ENCODE measurements around the gene PIGQ. TPM values are rescaled to one million over a fixed set of nuclear protein-coding genes. Genes with fewer than 3 reads are reported as not detected.

The PIGQ gene
- total RNA-seq, 1 experiment from 2014 or later: 45.6 TPM

- H3K27ac Mint-ChIP-seq (ENCODE audit: low read depth, unreplicated experiment): no peak overlapping the region
- H3K9me3 Mint-ChIP-seq (ENCODE audit: unreplicated experiment): no peaks in the 10 kb centered on the region
- TF ChIP-seq CTCF (IDR thresholded peaks at IDR 0.05; ENCODE audit: unreplicated experiment): no peak
- H3K36me3 Mint-ChIP-seq (ENCODE audit: insufficient read depth, unreplicated experiment): peaks cover 11% of the 10 kb centered on the region
- intact Hi-C loops (cut with micrococcal nuclease): no loop called here
- ChIA-PET POLR2A (interaction anchor here (0.6 to 2.4 kb wide), 4 partner anchors 10 to 33 kb away, joined by 3 to 7 read pairs (median 4); no protein-coding TSS in a partner anchor), CTCF (interaction anchor here (1.0 to 1.4 kb wide), 3 partner anchors 14 to 18 kb away, joined by 3 to 4 read pairs (median 4); no protein-coding TSS in a partner anchor)
- peaks cover 15% of the 10 kb centered on the region for H3K4me1 Mint-ChIP-seq (ENCODE audit: insufficient read depth, unreplicated experiment)
- no peaks in the 10 kb centered on the region for H3K27me3 Mint-ChIP-seq (ENCODE audit: insufficient read depth, unreplicated experiment)
- no peak for DNase-seq (ENCODE audit: unreplicated experiment)
- no peak overlapping the region for H3K4me3 Mint-ChIP-seq (ENCODE audit: unreplicated experiment)
- BruUV-seq (replicated peaks): no TSS peak
Observed at GRCh38 chr16:609984-610383, 40.2 kb downstream of the PIGQ start.

GRCh38 chr16:610513-611381, 41.0 kb downstream of the PIGQ start:
- Mint-ChIP-seq H3K36me3 (ENCODE audit: insufficient read depth, unreplicated experiment) (peaks cover 15% of the 10 kb centered on the region), H3K27ac (ENCODE audit: low read depth, unreplicated experiment) (no peak overlapping the region), H3K4me3 (ENCODE audit: unreplicated experiment) (no peak overlapping the region), H3K4me1 (ENCODE audit: insufficient read depth, unreplicated experiment) (peaks cover 15% of the 10 kb centered on the region), H3K27me3 (ENCODE audit: insufficient read depth, unreplicated experiment) (no peaks in the 10 kb centered on the region), H3K9me3 (ENCODE audit: unreplicated experiment) (no peaks in the 10 kb centered on the region)
- BruUV-seq (replicated peaks): no TSS peak
- ChIA-PET POLR2A (interaction anchor here (0.6 to 2.4 kb wide), 4 partner anchors 11 to 33 kb away, joined by 3 to 7 read pairs (median 4); no protein-coding TSS in a partner anchor), CTCF (interaction anchor here (0.6 to 1.4 kb wide), 7 partner anchors 10 to 106 kb away, joined by 3 to 5 read pairs (median 3); partner anchors contain the start of gene WFIKKN1)
- intact Hi-C loops (cut with micrococcal nuclease): no loop called here
- peak; percentile 72 for DNase-seq (ENCODE audit: unreplicated experiment)
- peak; percentile 73 for TF ChIP-seq CTCF (IDR thresholded peaks at IDR 0.05; ENCODE audit: unreplicated experiment)

GRCh38 chr16:615122-615521, 45.4 kb downstream of the PIGQ start:
- H3K27ac Mint-ChIP-seq (ENCODE audit: low read depth, unreplicated experiment): no peak overlapping the region
- BruUV-seq (replicated peaks): no TSS peak
- ChIA-PET CTCF (no interaction called here), POLR2A (no interaction called here)
- DNase-seq (ENCODE audit: unreplicated experiment): no peak
- no peak for TF ChIP-seq CTCF (IDR thresholded peaks at IDR 0.05; ENCODE audit: unreplicated experiment)
- peaks cover 15% of the 10 kb centered on the region for H3K36me3 Mint-ChIP-seq (ENCODE audit: insufficient read depth, unreplicated experiment)
- no peaks in the 10 kb centered on the region for H3K27me3 Mint-ChIP-seq (ENCODE audit: insufficient read depth, unreplicated experiment)
- H3K9me3 Mint-ChIP-seq (ENCODE audit: unreplicated experiment): no peaks in the 10 kb centered on the region
- H3K4me1 Mint-ChIP-seq (ENCODE audit: insufficient read depth, unreplicated experiment): peaks cover 7% of the 10 kb centered on the region
- intact Hi-C loops (cut with micrococcal nuclease): no loop called here
- H3K4me3 Mint-ChIP-seq (ENCODE audit: unreplicated experiment): no peak overlapping the region

- no peak for TF ChIP-seq CTCF (IDR thresholded peaks at IDR 0.05; ENCODE audit: unreplicated experiment)
- no peak overlapping the region for H3K27ac Mint-ChIP-seq (ENCODE audit: low read depth, unreplicated experiment)
- H3K4me3 Mint-ChIP-seq (ENCODE audit: unreplicated experiment): no peak overlapping the region
- no peak for DNase-seq (ENCODE audit: unreplicated experiment)
- BruUV-seq (replicated peaks): no TSS peak
- peaks cover 21% of the 10 kb centered on the region for H3K36me3 Mint-ChIP-seq (ENCODE audit: insufficient read depth, unreplicated experiment)
- POLR2A ChIA-PET: no interaction called here
- peaks cover 7% of the 10 kb centered on the region for H3K4me1 Mint-ChIP-seq (ENCODE audit: insufficient read depth, unreplicated experiment)
- intact Hi-C loops (cut with micrococcal nuclease): no loop called here
- H3K27me3 Mint-ChIP-seq (ENCODE audit: insufficient read depth, unreplicated experiment): no peaks in the 10 kb centered on the region
- CTCF ChIA-PET: interaction anchor here (0.6 kb wide), 1 partner anchor 198 kb away, joined by 4 read pairs; no protein-coding TSS in a partner anchor
- no peaks in the 10 kb centered on the region for H3K9me3 Mint-ChIP-seq (ENCODE audit: unreplicated experiment)
Observed at GRCh38 chr16:616733-617586, 47.2 kb downstream of the PIGQ start.
